Activated T-cell treated with anti-CD3 and anti-CD28 coated beads for 1 hour (primary cell): ENCODE data around the gene BCL2L1.

Experiments
- DNase-seq: peaks from one replicate; pipeline ENCODE4 v3.0.0-alpha.2; 2020; ENCODE audit warnings: low read depth

The BCL2L1 gene

GRCh38 chr20:31723319-31724078 is 831 bp upstream of the BCL2L1 start:
- peak; percentile 96 for DNase-seq

- no peak for DNase-seq
Observed at GRCh38 chr20:31723069-31723318, 326 bp upstream of the BCL2L1 start.

- DNase-seq: no peak
Observed at GRCh38 chr20:31721408-31722256, 1.0 kb downstream of the BCL2L1 start.

- DNase-seq: no peak
Observed at GRCh38 chr20:31720486-31721407, 1.9 kb downstream of the BCL2L1 start.

- DNase-seq: no peak
Observed at GRCh38 chr20:31719644-31720485, 2.8 kb downstream of the BCL2L1 start.

DNA sequence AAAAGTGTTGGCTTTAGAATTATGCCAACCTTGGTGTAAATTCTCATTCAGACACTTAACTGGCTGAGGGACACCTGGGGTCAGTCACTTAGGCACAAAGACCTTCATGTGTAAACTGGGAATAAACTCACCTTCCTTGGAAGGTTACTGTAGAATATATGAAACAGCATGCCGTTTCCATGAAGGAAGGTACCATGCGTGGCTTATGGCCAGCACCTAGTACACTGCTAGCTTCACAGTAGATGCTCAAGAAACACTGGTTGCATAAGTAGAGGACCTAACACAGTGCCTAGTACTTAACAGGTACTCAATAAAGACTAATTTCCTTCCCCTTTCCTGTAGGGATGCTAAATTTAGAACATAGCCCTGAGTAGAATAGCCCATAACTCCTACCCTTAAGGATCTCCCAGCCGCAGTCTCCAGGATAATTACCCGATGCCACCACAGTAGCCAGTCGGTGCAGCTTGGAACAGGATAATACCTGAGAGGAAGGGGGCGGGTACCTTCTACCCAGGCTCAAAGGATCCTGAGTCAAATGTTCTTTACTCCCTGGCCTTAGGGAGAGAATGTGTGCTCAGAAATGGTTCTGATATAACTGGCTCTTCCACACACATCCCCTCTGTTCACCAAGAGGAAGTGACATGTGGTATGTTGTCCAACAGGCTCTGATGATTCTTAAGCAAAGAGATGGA is 3.6 kb downstream of the BCL2L1 start:
- no peak for DNase-seq

DNA sequence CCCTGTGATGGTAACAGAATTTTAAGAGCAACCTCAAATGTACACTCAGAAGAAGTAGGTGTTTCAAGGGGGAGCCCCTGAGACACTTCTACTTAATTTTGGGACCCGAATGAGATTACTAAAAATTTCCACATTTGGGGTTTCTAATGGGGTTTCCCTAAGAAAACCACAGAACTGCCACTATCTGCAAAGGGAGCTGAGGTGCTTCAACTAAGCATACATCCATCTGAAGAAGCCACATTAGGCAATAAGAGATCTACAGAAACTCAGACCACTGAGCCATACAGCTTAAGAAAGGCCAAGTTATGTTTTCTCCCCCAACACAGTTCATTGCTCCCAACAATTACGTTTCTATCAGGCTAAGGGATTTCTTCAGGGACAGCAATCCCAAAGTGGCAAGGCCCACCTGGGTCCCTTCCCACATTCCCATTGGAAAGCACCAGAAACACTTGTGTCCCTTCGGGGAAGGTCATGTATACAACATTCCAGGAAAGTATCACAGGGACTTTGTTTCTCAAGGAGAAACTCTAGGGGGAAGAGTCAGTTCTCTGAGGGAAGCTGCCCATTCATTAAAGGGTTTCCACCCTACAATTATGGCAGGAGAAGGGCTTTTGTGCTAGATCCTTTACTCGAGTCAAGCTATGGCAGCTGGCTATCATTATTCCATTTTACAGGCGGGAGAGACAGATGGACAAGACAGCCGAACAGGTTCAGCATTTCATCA is 5.0 kb downstream of the BCL2L1 start:
- DNase-seq: no peak

- DNase-seq: no peak
Observed at GRCh38 chr20:31716818-31717477, 5.7 kb downstream of the BCL2L1 start.

- no peak for DNase-seq
Observed at GRCh38 chr20:31716351-31716750, 6.3 kb downstream of the BCL2L1 start.

DNA sequence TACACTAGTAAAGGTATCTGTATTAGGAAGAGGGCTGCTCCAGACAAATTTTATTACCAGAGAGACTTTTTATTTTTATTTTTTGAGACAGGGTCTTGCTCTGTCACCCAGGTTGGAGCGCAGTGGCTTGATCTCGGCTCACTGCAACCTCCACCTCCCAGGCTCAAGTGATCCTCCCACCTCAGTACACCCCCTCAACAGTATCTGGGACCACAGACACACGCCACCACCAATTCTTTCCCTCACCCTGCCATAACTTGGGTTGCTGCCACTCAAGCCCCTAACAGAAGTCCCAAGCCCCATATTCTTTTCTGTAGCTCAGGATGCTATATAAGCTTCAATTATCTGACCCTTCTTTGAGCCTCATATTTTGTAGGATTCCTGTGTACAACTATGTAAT is 6.9 kb downstream of the BCL2L1 start:
- no peak for DNase-seq

GRCh38 chr20:31713312-31714273 is 9.1 kb downstream of the BCL2L1 start:
- no peak for DNase-seq

- DNase-seq: no peak
Observed at GRCh38 chr20:31712564-31713311, 9.9 kb downstream of the BCL2L1 start.

- no peak for DNase-seq
Observed at GRCh38 chr20:31712112-31712553, 10.5 kb downstream of the BCL2L1 start.

DNA sequence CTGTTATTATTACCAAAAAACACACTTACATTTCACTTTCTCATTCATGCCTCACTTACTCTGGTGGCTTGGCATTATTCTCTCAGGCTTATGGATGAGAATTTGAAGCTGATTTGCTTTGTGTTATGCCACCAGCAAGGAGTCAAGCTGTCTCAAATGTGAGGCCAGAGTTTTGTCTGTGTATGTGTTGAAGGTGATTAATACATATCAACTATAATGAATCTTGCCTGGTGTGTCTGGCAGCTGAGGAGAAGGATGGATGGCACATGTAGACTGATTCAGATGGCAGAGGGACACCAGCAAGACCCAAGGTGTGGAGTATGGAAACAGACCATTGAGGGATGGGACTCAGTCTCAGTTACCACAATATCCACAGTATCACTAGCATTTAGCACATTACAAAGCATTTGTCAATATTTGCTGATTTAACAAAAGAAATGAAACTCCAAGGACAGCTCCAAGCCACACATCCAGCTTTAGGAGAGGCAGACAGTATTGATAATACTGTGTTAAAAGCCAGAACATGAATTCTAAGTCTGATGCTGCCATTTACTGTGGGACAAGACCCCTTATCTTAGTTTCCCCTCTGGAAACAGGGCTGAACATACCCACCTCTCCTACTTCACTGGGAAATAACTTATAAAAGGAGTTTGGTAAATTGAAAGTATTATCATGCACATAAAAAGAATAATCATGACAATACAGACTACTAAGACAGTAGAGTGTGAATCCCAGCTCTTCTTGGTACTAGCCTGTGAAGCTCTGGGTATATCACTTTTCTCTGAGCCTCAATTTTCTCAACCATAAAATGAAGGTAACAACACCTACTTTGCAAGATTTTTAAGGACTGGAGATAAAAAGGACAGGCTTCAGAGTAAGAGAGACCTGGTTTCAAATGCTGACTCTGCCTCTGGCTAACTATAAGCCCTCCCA is 11.2 kb downstream of the BCL2L1 start:
- DNase-seq: no peak

DNA sequence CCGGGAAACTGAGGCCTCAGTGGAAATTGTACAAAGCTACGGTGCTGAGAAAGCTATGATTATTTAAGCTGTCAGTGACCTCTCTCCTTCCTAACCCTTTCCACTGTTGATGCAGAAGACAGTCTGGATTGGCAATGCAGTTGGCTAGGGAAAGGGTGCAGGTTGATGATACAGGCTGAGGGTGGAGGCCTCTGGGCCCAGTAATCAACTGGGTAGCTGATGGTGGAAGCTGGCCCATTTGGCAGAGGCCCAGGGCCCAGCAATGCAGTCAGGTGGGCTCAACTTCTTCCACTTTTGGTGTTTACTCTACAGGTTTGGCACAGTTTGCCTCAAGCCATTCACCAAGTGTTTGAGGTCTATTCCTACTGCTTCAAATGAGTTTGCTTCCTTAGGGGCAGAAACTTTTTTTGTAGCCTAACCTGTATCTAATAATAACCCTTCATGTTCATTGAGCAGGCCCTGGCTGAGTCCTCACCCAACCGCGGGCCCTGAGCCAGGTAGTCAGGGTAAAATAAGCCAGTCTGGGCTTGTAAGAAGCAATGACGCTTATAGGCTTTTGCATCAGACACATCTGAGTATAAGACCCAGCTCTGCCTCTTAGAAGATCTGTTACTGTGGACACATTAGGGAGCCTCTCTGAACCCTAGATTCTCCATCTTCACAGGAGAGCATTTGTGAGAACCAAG is 12.1 kb downstream of the BCL2L1 start:
- no peak for DNase-seq

DNA sequence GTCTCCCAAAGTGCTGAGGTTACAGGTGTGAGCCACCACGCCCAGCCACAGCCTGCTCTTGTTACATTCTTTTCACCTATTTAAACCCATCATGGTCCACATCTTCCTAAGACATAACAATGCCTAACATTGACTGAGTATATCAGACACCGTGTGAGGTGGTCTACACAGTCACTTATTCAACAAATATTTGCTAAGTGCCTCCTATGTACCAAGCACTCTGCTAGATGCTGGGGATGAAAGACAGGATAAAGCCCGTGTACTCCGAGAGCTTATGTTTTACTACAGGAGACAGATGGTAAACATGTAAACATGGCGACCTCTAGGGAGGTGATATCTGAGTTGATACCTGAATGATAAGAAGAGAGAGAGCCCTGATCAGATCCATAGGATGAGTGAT is 12.7 kb downstream of the BCL2L1 start:
- DNase-seq: no peak
